Dendritic cell treated with granulocyte-macrophage colony-stimulating factor and Interleukin-4, amounts not matched to agents 40 ng/mL and 50 ng/mL, for 4 days (primary cell): ENCODE results near the gene MBNL3.
A peak's percentile ranks its signal among the peaks of the same experiment; 100 is the strongest.

Source experiments
- H3K27ac Mint-ChIP-seq: one replicate; pipeline ENCODE4 v1.8.0; 2022; ENCODE audit warnings: mild to moderate bottlenecking, mixed read lengths
- H3K27me3 Mint-ChIP-seq: one replicate; pipeline ENCODE4 v1.8.0; 2022; ENCODE audit warnings: mild to moderate bottlenecking, mixed read lengths
- H3K36me3 Mint-ChIP-seq: one replicate; pipeline ENCODE4 v1.8.0; 2022; ENCODE audit warnings: low read depth, mixed read lengths
- H3K4me1 Mint-ChIP-seq: one replicate; pipeline ENCODE4 v1.8.0; 2022; ENCODE audit warnings: low read depth, mixed read lengths
- H3K4me3 Mint-ChIP-seq: one replicate; pipeline ENCODE4 v1.8.0; 2022; ENCODE audit warnings: mild to moderate bottlenecking, moderate library complexity, mixed read lengths
- H3K9me3 Mint-ChIP-seq: one replicate; pipeline ENCODE4 v1.8.0; 2022; ENCODE audit warnings: mixed read lengths
- intact Hi-C: fragments of 100-400 bp; cut with micrococcal nuclease; formaldehyde crosslinking; loops from one replicate; pipeline ENCODE4 v1.15.0; 2022

The MBNL3 gene

GRCh38 chrX:132489578-132490419 is 961 bp upstream of the MBNL3 start:
- no peaks in the 10 kb centered on the region for H3K9me3 Mint-ChIP-seq
- peak overlapping the region; percentile 96 for H3K4me3 Mint-ChIP-seq
- peaks cover 11% of the 10 kb centered on the region for H3K4me1 Mint-ChIP-seq
- peaks cover 6% of the 10 kb centered on the region for H3K36me3 Mint-ChIP-seq
- H3K27ac Mint-ChIP-seq: peak overlapping the region; percentile 99
- H3K27me3 Mint-ChIP-seq: no peaks in the 10 kb centered on the region
- intact Hi-C loops: loop anchor here (5.0 to 10.0 kb wide), 2 partner anchors 267 to 675 kb away; no protein-coding TSS in a partner anchor

GRCh38 chrX:132488180-132488705 is 595 bp downstream of the MBNL3 start:
- H3K4me1 Mint-ChIP-seq: peaks cover 11% of the 10 kb centered on the region
- no peaks in the 10 kb centered on the region for H3K9me3 Mint-ChIP-seq
- H3K36me3 Mint-ChIP-seq: peaks cover 6% of the 10 kb centered on the region
- no peaks in the 10 kb centered on the region for H3K27me3 Mint-ChIP-seq
- peak overlapping the region; percentile 99 for H3K27ac Mint-ChIP-seq
- intact Hi-C loops: loop anchor here (5.0 to 10.0 kb wide), 2 partner anchors 266 to 673 kb away; no protein-coding TSS in a partner anchor
- peak overlapping the region; percentile 96 for H3K4me3 Mint-ChIP-seq

GRCh38 chrX:132486599-132487178 is 2.1 kb downstream of the MBNL3 start:
- no peak overlapping the region for H3K27ac Mint-ChIP-seq
- H3K36me3 Mint-ChIP-seq: peaks cover 6% of the 10 kb centered on the region
- H3K9me3 Mint-ChIP-seq: no peaks in the 10 kb centered on the region
- no peak overlapping the region for H3K4me3 Mint-ChIP-seq
- intact Hi-C loops: loop anchor here (5.0 to 10.0 kb wide), 2 partner anchors 264 to 672 kb away; no protein-coding TSS in a partner anchor
- no peaks in the 10 kb centered on the region for H3K27me3 Mint-ChIP-seq
- peaks cover 11% of the 10 kb centered on the region for H3K4me1 Mint-ChIP-seq

- Mint-ChIP-seq H3K27me3 (no peaks in the 10 kb centered on the region), H3K36me3 (peaks cover 6% of the 10 kb centered on the region), H3K4me3 (no peak overlapping the region), H3K9me3 (no peaks in the 10 kb centered on the region), H3K27ac (no peak overlapping the region), H3K4me1 (peaks cover 6% of the 10 kb centered on the region)
- intact Hi-C loops: loop anchor here (10.0 kb wide), 1 partner anchor 669 kb away; no protein-coding TSS in a partner anchor
These were observed 4.9 kb downstream of the MBNL3 start for GRCh38 chrX:132483951-132484350.

GRCh38 chrX:132483488-132483887 is 5.3 kb downstream of the MBNL3 start:
- peaks cover 6% of the 10 kb centered on the region for H3K4me1 Mint-ChIP-seq
- H3K4me3 Mint-ChIP-seq: no peak overlapping the region
- no peaks in the 10 kb centered on the region for H3K9me3 Mint-ChIP-seq
- peaks cover 4% of the 10 kb centered on the region for H3K36me3 Mint-ChIP-seq
- no peaks in the 10 kb centered on the region for H3K27me3 Mint-ChIP-seq
- H3K27ac Mint-ChIP-seq: no peak overlapping the region
- intact Hi-C loops: loop anchor here (10.0 kb wide), 1 partner anchor 669 kb away; no protein-coding TSS in a partner anchor

- intact Hi-C loops: loop anchor here (10.0 kb wide), 1 partner anchor 668 kb away; no protein-coding TSS in a partner anchor
- Mint-ChIP-seq H3K36me3 (no peaks in the 10 kb centered on the region), H3K27ac (no peak overlapping the region), H3K27me3 (no peaks in the 10 kb centered on the region), H3K9me3 (no peaks in the 10 kb centered on the region), H3K4me1 (peaks cover 6% of the 10 kb centered on the region), H3K4me3 (no peak overlapping the region)
These were observed 6.2 kb downstream of the MBNL3 start for GRCh38 chrX:132482632-132483031.

- Mint-ChIP-seq H3K4me3 (no peak overlapping the region), H3K27me3 (no peaks in the 10 kb centered on the region), H3K4me1 (no peaks in the 10 kb centered on the region), H3K9me3 (no peaks in the 10 kb centered on the region), H3K27ac (peak overlapping the region; percentile 89), H3K36me3 (no peaks in the 10 kb centered on the region)
- intact Hi-C loops: loop anchor here (10.0 kb wide), 1 partner anchor 667 kb away; no protein-coding TSS in a partner anchor
These were observed 7.4 kb downstream of the MBNL3 start for GRCh38 chrX:132481449-132481848.

- no peaks in the 10 kb centered on the region for H3K36me3 Mint-ChIP-seq
- H3K27ac Mint-ChIP-seq: peak overlapping the region; percentile 89
- H3K9me3 Mint-ChIP-seq: no peaks in the 10 kb centered on the region
- no peaks in the 10 kb centered on the region for H3K4me1 Mint-ChIP-seq
- no peaks in the 10 kb centered on the region for H3K27me3 Mint-ChIP-seq
- intact Hi-C loops: loop anchor here (10.0 kb wide), 1 partner anchor 666 kb away; no protein-coding TSS in a partner anchor
- peak overlapping the region; percentile 62 for H3K4me3 Mint-ChIP-seq
These were observed 8.1 kb downstream of the MBNL3 start for GRCh38 chrX:132480581-132481203.

- intact Hi-C loops: no loop called here
- no peaks in the 10 kb centered on the region for H3K9me3 Mint-ChIP-seq
- H3K4me1 Mint-ChIP-seq: peaks cover 14% of the 10 kb centered on the region
- no peaks in the 10 kb centered on the region for H3K27me3 Mint-ChIP-seq
- no peaks in the 10 kb centered on the region for H3K36me3 Mint-ChIP-seq
- no peak overlapping the region for H3K27ac Mint-ChIP-seq
- no peak overlapping the region for H3K4me3 Mint-ChIP-seq
These were observed 14.1 kb downstream of the MBNL3 start for GRCh38 chrX:132474544-132475248.

- H3K27ac Mint-ChIP-seq: no peak overlapping the region
- no peaks in the 10 kb centered on the region for H3K36me3 Mint-ChIP-seq
- H3K9me3 Mint-ChIP-seq: no peaks in the 10 kb centered on the region
- H3K27me3 Mint-ChIP-seq: no peaks in the 10 kb centered on the region
- H3K4me3 Mint-ChIP-seq: no peak overlapping the region
- intact Hi-C loops: no loop called here
- H3K4me1 Mint-ChIP-seq: peaks cover 14% of the 10 kb centered on the region
These were observed 16.4 kb downstream of the MBNL3 start for GRCh38 chrX:132472397-132472796.

- Mint-ChIP-seq H3K4me3 (no peak overlapping the region), H3K36me3 (no peaks in the 10 kb centered on the region), H3K9me3 (no peaks in the 10 kb centered on the region), H3K27ac (no peak overlapping the region), H3K27me3 (no peaks in the 10 kb centered on the region), H3K4me1 (peaks cover 14% of the 10 kb centered on the region)
- intact Hi-C loops: no loop called here
These were observed 18.0 kb downstream of the MBNL3 start for GRCh38 chrX:132470831-132471230.

- Mint-ChIP-seq H3K27me3 (no peaks in the 10 kb centered on the region), H3K36me3 (no peaks in the 10 kb centered on the region), H3K9me3 (no peaks in the 10 kb centered on the region), H3K4me1 (peaks cover 12% of the 10 kb centered on the region), H3K4me3 (no peak overlapping the region), H3K27ac (no peak overlapping the region)
- intact Hi-C loops: no loop called here
These were observed 18.7 kb downstream of the MBNL3 start for GRCh38 chrX:132470179-132470578.

GRCh38 chrX:132468454-132468853 is 20.4 kb downstream of the MBNL3 start:
- Mint-ChIP-seq H3K9me3 (no peaks in the 10 kb centered on the region), H3K36me3 (no peaks in the 10 kb centered on the region), H3K27me3 (no peaks in the 10 kb centered on the region), H3K4me3 (no peak overlapping the region), H3K27ac (no peak overlapping the region), H3K4me1 (no peaks in the 10 kb centered on the region)
- intact Hi-C loops: loop anchor here (10.0 kb wide), 1 partner anchor 244 kb away; no protein-coding TSS in a partner anchor
